Thyroid gland (tissue), 4 donors: ENCODE measurements around the gene SACM1L. TPM values are rescaled to one million over a fixed set of nuclear protein-coding genes. Genes with fewer than 3 reads are reported as not detected.

ENCODE experiments used
- DNase-seq, 2 donors: peaks; one replicate each; pipeline ENCODE4 v3.0.0-alpha.2; 2019
- H3K27ac ChIP-seq, 3 donors: fragments of 200-600 bp; sonication (generic); 1 replicate in 2 of 3; 2 replicates in 1 of 3; pipeline ENCODE4 v1.5.1; 2016 to 2019; ENCODE audit warnings: mild to moderate bottlenecking in 1 of 3, moderate library complexity in 1 of 3
- H3K27me3 ChIP-seq: fragments of 200-600 bp; sonication (generic); one replicate; pipeline ENCODE4 v1.5.1; 2019
- H3K36me3 ChIP-seq, 2 donors: fragments of 200-600 bp; sonication (generic); one replicate each; pipeline ENCODE4 v1.5.1; 2016 to 2019
- H3K4me1 ChIP-seq, 2 donors: fragments of 200-600 bp; sonication (generic); one replicate each; pipeline ENCODE4 v1.5.1; 2017 to 2019
- H3K4me3 ChIP-seq, 3 donors: fragments of 200-600 bp; sonication (generic); replicated peaks in 1 of 3; 1 replicate in 2 of 3; 2 replicates in 1 of 3; pipeline ENCODE4 v1.5.1; 2016; ENCODE audit warnings: mild to moderate bottlenecking in 1 of 3
- H3K9me3 ChIP-seq: fragments of 200-600 bp; sonication (generic); one replicate; pipeline ENCODE4 v1.5.1; 2017
- CTCF ChIP-seq, 6 experiments: fragments of 200-600 bp in 3 of 6; fragments of 450-650 bp in 3 of 6; sonication (generic) in 3 of 6; IDR thresholded peaks; one replicate each; pipeline ENCODE4 v1.5.1; 2016 to 2019; ENCODE audit warnings: antibody characterized with exemption in 6 of 6, mild to moderate bottlenecking in 2 of 6, inconsistent platforms in 1 of 6, moderate library complexity in 1 of 6
- POLR2A ChIP-seq, 2 donors: fragments of 450-650 bp; IDR thresholded peaks; one replicate each; pipeline ENCODE4 v1.6.1; 2017; ENCODE audit warnings: antibody characterized with exemption in 2 of 2, mild to moderate bottlenecking in 2 of 2, moderate library complexity in 1 of 2
- WGBS, 2 donors: methylation state at CpG; one replicate each; pipeline ENCODE4 v1.1.5; 2017; 5-methylcytosine and 5-hydroxymethylcytosine counted together
- intact Hi-C: fragments of 100-400 bp; cut with DNase I; formaldehyde crosslinking; loops from one replicate; pipeline ENCODE4 v1.15.1; 2023
- total RNA-seq, 4 donors: library from RNA; depleted of rRNA; stranded (reverse); fragments of >200 nt; gene quantifications; one replicate each; pipeline ENCODE4 v1.2.3, GENCODE V29; 2016

SACM1L gene
- total RNA-seq, 4 donors from 2014 or later, result 87.0 to 161 (median 111) TPM

DNA sequence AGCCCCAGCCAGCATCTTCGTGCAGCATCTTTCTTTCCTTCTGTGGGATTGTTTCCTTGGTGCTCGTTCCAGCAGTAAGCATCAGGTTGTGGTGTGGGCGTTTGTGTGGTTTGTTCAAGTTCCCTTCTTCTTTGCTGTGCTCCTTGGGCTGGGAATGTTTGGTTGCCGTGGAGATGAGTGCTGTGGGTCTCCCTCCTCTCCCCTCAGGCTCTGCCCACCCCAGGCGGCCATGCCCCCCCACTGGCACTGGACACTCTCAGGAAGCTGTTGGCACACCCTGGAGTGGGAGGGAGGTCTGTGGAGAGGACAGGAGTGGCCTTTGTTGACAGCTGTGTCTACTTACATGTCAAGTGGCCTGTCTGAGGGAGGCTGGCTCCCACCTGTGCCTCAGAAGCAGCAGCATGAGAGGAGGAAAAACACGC is 46.5 kb upstream of the SACM1L start:
- WGBS, 2 donors, result 39 to 44% methylated on average over 6 of the region's 6 CpGs
- Histone ChIP-seq H3K9me3 (no peaks in the 10 kb centered on the region), H3K4me1 (peaks cover 62 to 87% of the 10 kb centered on the region in 2 donors), H3K27ac (peak overlapping the region; percentile 47 to 85 (median 76)), H3K36me3 (no peaks in the 10 kb centered on the region), H3K27me3 (no peaks in the 10 kb centered on the region), H3K4me3 (no peak overlapping the region)
- TF ChIP-seq CTCF (IDR thresholded peaks at IDR 0.05) (no peak), POLR2A (IDR thresholded peaks at IDR 0.05) (peak in 1 of 2 donors; percentile 21)
- peak; percentile 94 to 97 for DNase-seq
- intact Hi-C loops, result no loop called here

DNA sequence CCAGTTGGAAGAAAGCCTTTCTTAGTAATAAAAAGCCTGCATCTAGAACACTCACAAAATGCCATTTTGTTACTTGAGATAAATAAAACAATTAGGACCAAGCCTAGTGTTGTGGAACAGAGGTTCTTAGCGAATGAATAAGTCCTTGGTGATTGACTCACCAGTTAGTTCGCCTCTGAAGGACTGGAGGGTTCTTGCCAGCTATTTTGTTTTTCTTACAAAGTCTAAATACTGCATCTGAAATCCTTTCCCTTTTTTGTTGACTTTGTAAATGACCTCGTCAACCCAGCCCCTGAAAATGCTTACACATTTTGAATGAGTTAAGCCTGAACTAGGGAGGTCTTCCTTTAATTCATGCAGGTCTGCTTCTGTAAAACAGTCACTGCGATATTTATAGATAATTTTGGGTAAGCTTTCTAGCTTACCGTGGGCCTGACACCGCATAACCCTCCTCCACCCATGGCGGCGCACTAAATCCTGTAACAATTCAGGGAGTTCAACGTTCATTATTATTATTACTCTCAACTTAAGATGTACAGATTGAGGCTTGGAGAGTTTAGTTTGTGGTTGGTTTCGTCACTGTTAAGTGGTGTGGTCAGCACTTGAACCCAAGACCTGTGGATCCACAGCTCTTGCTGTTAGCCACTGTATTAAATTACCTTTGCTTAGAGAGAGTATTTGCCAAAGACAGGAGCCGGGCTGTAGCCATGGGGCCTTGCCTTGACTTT is 45.0 kb upstream of the SACM1L start:
- 36 to 39% methylated on average over 11 of the region's 11 CpGs for WGBS, 2 donors
- Histone ChIP-seq H3K4me1 (peaks cover 62 to 83% of the 10 kb centered on the region in 2 donors), H3K27ac (peak overlapping the region; percentile 76 to 86 (median 85)), H3K4me3 (no peak overlapping the region), H3K27me3 (no peaks in the 10 kb centered on the region), H3K36me3 (no peaks in the 10 kb centered on the region), H3K9me3 (no peaks in the 10 kb centered on the region)
- DNase-seq, result peak; percentile 46 to 51
- TF ChIP-seq CTCF (IDR thresholded peaks at IDR 0.05) (no peak), POLR2A (IDR thresholded peaks at IDR 0.05) (no peak)
- intact Hi-C loops, result no loop called here

- peaks cover 62 to 78% of the 10 kb centered on the region in 2 donors for H3K4me1 ChIP-seq
- 62 to 65% methylated on average over 5 of the region's 5 CpGs for WGBS, 2 donors
- no peaks in the 10 kb centered on the region for H3K36me3 ChIP-seq
- intact Hi-C loops, result no loop called here
- H3K9me3 ChIP-seq, result no peaks in the 10 kb centered on the region
- no peaks in the 10 kb centered on the region for H3K27me3 ChIP-seq
- peak overlapping the region; percentile 76 to 86 (median 85) for H3K27ac ChIP-seq
- H3K4me3 ChIP-seq, result no peak overlapping the region
- TF ChIP-seq CTCF (IDR thresholded peaks at IDR 0.05) (no peak), POLR2A (IDR thresholded peaks at IDR 0.05) (no peak)
- DNase-seq, result no peak
Observed at GRCh38 chr3:45644791-45645201, 44.4 kb upstream of the SACM1L start.

DNA sequence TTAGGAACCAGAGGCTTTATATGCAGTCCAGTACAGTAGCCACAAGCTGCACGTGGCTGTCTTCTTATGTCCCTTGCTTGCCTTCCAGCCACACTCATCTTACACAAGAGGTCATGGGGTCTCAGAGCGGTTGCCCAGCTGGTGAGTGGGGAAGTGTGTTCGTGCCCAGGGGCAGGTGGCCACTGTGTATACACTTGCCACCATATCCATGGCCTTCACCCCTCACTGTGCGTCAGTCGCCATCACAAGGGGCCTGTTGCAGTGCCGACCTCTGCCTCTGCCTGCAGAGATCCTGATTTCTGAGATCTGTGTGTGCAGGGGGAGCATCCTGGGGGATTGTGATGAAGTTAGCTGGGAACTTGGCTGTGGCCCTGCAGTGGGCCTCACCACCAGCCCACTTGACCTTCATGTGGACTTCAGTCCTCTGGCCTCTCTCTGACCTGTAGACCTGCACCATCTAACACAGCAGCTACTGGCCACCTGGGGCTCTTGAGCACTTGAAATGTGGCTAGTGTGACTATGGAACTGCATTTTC is 43.1 kb upstream of the SACM1L start:
- WGBS, 2 donors, result 94 to 100% methylated on average over 4 to 6 of the region's 6 CpGs
- no peak overlapping the region for H3K4me3 ChIP-seq
- TF ChIP-seq POLR2A (IDR thresholded peaks at IDR 0.05) (no peak), CTCF (IDR thresholded peaks at IDR 0.05) (no peak)
- H3K27me3 ChIP-seq, result no peaks in the 10 kb centered on the region
- peak overlapping the region; percentile 59 to 85 (median 76) for H3K27ac ChIP-seq
- no peak for DNase-seq
- intact Hi-C loops, result no loop called here
- H3K4me1 ChIP-seq, result peaks cover 52 to 65% of the 10 kb centered on the region in 2 donors
- no peaks in the 10 kb centered on the region for H3K9me3 ChIP-seq
- no peaks in the 10 kb centered on the region for H3K36me3 ChIP-seq

- peaks cover 44 to 60% of the 10 kb centered on the region in 2 donors for H3K4me1 ChIP-seq
- TF ChIP-seq CTCF (IDR thresholded peaks at IDR 0.05) (no peak), POLR2A (IDR thresholded peaks at IDR 0.05) (no peak)
- H3K9me3 ChIP-seq, result no peaks in the 10 kb centered on the region
- WGBS, 2 donors, result 65 to 79% methylated on average over 4 to 6 of the region's 6 CpGs
- H3K27ac ChIP-seq, result peak overlapping the region; percentile 59 to 85 (median 76)
- DNase-seq, result no peak
- intact Hi-C loops, result no loop called here
- H3K36me3 ChIP-seq, result no peaks in the 10 kb centered on the region
- no peak overlapping the region for H3K4me3 ChIP-seq
- no peaks in the 10 kb centered on the region for H3K27me3 ChIP-seq
Observed at GRCh38 chr3:45647148-45647619, 42.0 kb upstream of the SACM1L start.
